Ishikawa (cell line): Measurements from ENCODE around the gene WNT5B.

Experiments used
- CEBPB ChIP-seq: IDR thresholded peaks from 2 replicates; pipeline ENCODE4 v1.6.1; 2012
- CREB1 ChIP-seq: IDR thresholded peaks from 2 replicates; pipeline ENCODE4 v1.6.1; 2012; ENCODE audit warnings: low read depth
- EGR1 ChIP-seq: IDR thresholded peaks from 2 replicates; pipeline ENCODE4 v1.6.1; 2012
- EP300 ChIP-seq: IDR thresholded peaks from 2 replicates; pipeline ENCODE4 v1.6.1; 2012; ENCODE audit warnings: borderline replicate concordance
- FOXM1 ChIP-seq: IDR thresholded peaks from 2 replicates; pipeline ENCODE4 v1.6.1; 2012; ENCODE audit warnings: low read depth, borderline replicate concordance
- NFIC ChIP-seq: IDR thresholded peaks from 2 replicates; pipeline ENCODE4 v1.6.1; 2012
- RAD21 ChIP-seq: IDR thresholded peaks from 2 replicates; pipeline ENCODE4 v1.6.1; 2012; ENCODE audit warnings: low read depth
- TAF1 ChIP-seq: IDR thresholded peaks from 2 replicates; pipeline ENCODE4 v1.6.1; 2012; ENCODE audit warnings: low read depth, mild to moderate bottlenecking
- TCF12 ChIP-seq: IDR thresholded peaks from 2 replicates; pipeline ENCODE4 v1.6.1; 2012; ENCODE audit warnings: low read depth
- TEAD4 ChIP-seq: IDR thresholded peaks from 2 replicates; pipeline ENCODE4 v1.6.1; 2012
- USF1 ChIP-seq: IDR thresholded peaks from 2 replicates; pipeline ENCODE4 v1.6.1; 2012
- YY1 ChIP-seq: IDR thresholded peaks from 2 replicates; pipeline ENCODE4 v1.6.1; 2012; ENCODE audit warnings: low read depth
- ZBTB7A ChIP-seq: IDR thresholded peaks from 2 replicates; pipeline ENCODE4 v1.6.1; 2012; ENCODE audit warnings: low read depth
- TF ChIP-seq, protein P1 (sequence below): IDR thresholded peaks from 2 replicates; pipeline ENCODE4 v1.6.1; 2012
- TF ChIP-seq, protein P2 (sequence below): IDR thresholded peaks from 2 replicates; pipeline ENCODE4 v1.6.1; 2012; ENCODE audit warnings: low read depth, mild to moderate bottlenecking

Gene WNT5B

GRCh38 chr12:1628666-1629337, at the start of gene WNT5B:
Gene WNT5B, plus strand, starts transcription at chr12:1629231. Its CDS starts 2,124 bp downstream, at chr12:1631355.
- TF ChIP-seq TEAD4 (no peak), TAF1 (no peak), USF1 (no peak), YY1 (no peak), CREB1 (no peak), CEBPB (no peak)
- TF ChIP-seq, protein P1, sequence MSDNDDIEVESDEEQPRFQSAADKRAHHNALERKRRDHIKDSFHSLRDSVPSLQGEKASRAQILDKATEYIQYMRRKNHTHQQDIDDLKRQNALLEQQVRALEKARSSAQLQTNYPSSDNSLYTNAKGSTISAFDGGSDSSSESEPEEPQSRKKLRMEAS = no peak

- TF ChIP-seq YY1 (no peak), FOXM1 (no peak), EGR1 (no peak), TAF1 (no peak), TCF12 (no peak), TEAD4 (no peak), CEBPB (no peak), CREB1 (no peak), RAD21 (no peak), EP300 (no peak), ZBTB7A (no peak), NFIC (no peak), USF1 (no peak)
- TF ChIP-seq, protein P2, sequence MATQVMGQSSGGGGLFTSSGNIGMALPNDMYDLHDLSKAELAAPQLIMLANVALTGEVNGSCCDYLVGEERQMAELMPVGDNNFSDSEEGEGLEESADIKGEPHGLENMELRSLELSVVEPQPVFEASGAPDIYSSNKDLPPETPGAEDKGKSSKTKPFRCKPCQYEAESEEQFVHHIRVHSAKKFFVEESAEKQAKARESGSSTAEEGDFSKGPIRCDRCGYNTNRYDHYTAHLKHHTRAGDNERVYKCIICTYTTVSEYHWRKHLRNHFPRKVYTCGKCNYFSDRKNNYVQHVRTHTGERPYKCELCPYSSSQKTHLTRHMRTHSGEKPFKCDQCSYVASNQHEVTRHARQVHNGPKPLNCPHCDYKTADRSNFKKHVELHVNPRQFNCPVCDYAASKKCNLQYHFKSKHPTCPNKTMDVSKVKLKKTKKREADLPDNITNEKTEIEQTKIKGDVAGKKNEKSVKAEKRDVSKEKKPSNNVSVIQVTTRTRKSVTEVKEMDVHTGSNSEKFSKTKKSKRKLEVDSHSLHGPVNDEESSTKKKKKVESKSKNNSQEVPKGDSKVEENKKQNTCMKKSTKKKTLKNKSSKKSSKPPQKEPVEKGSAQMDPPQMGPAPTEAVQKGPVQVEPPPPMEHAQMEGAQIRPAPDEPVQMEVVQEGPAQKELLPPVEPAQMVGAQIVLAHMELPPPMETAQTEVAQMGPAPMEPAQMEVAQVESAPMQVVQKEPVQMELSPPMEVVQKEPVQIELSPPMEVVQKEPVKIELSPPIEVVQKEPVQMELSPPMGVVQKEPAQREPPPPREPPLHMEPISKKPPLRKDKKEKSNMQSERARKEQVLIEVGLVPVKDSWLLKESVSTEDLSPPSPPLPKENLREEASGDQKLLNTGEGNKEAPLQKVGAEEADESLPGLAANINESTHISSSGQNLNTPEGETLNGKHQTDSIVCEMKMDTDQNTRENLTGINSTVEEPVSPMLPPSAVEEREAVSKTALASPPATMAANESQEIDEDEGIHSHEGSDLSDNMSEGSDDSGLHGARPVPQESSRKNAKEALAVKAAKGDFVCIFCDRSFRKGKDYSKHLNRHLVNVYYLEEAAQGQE = no peak
- TF ChIP-seq, protein P1 = no peak
These were observed 49.2 kb upstream of the WNT5B start for GRCh38 chr12:1579651-1580435.

GRCh38 chr12:1580526-1580925, 48.5 kb upstream of the WNT5B start:
- TF ChIP-seq NFIC (no peak), FOXM1 (no peak), EP300 (no peak), TEAD4 (no peak), ZBTB7A (no peak), TCF12 (no peak), RAD21 (no peak)
- TF ChIP-seq, protein P2 = no peak
- TF ChIP-seq, protein P1 = no peak

GRCh38 chr12:1581973-1582708, 46.9 kb upstream of the WNT5B start:
- TF ChIP-seq EP300 (no peak), TAF1 (no peak), USF1 (no peak), CREB1 (no peak), TCF12 (no peak)
- TF ChIP-seq, protein P1 = no peak
